ENCODE results near the gene CYTH4.
A peak's percentile ranks its signal among the peaks of the same experiment; 100 is the strongest.
"Not testable (repeated sequence)": the region's sequence is repeated elsewhere in the genome, so short reads cannot be mapped to it uniquely, and the experiment has no call there.

CYTH4 gene, protein sequence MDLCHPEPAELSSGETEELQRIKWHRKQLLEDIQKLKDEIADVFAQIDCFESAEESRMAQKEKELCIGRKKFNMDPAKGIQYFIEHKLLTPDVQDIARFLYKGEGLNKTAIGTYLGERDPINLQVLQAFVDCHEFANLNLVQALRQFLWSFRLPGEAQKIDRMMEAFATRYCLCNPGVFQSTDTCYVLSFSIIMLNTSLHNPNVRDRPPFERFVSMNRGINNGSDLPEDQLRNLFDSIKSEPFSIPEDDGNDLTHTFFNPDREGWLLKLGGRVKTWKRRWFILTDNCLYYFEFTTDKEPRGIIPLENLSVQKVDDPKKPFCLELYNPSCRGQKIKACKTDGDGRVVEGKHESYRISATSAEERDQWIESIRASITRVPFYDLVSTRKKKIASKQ

DNA sequence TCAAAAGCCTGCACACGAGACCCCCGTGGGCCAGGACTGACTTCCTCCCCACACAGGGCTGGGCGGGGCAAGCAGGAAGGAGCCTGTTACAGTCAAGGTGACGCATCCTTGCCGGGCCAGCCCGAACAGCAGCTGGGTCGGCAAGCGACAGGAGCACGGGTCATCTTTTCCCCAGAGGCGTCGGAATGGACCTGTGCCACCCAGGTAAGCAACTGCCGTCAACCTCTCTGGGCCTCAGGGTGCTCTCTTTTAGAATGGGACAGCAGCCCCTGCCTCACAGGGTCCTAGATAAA, at the start of gene CYTH4:
Gene CYTH4 (plus strand): TSS at position 124 of the 293 bp plus-strand sequence. CDS start 62 bp downstream, at position 186.
- Mint-ChIP-seq H3K9me3 (no peaks in the 10 kb centered on the region), H3K4me1 (ENCODE audit: low read depth) (peaks cover 59% of the 10 kb centered on the region), H3K27ac (peak within 1 kb of the TSS; percentile 98), H3K4me3 (peak within 1 kb of the TSS; percentile 97), H3K36me3 (ENCODE audit: low read depth) (peaks cover 36% of the 10 kb centered on the region), H3K27me3 (ENCODE audit: low read depth) (no peaks in the 10 kb centered on the region)
- peak; percentile 76 for DNase-seq (ENCODE audit: low spot score)

GRCh38 chr22:37233371-37233750, 48.9 kb upstream of the CYTH4 start:
- not testable (repeated sequence) for DNase-seq (ENCODE audit: low spot score)
- H3K27ac Mint-ChIP-seq: peak overlapping the region; percentile 83

GRCh38 chr22:37233751-37234631, 48.3 kb upstream of the CYTH4 start:
- Mint-ChIP-seq H3K9me3 (no peaks in the 10 kb centered on the region), H3K4me1 (ENCODE audit: low read depth) (peaks cover 91% of the 10 kb centered on the region), H3K36me3 (ENCODE audit: low read depth) (peaks cover 94% of the 10 kb centered on the region), H3K27ac (peak overlapping the region; percentile 93), H3K4me3 (peak overlapping the region; percentile 99), H3K27me3 (ENCODE audit: low read depth) (no peaks in the 10 kb centered on the region)
- DNase-seq (ENCODE audit: low spot score): no peak

More at GRCh38 chr22:37233371-37233750, 48.9 kb upstream of the CYTH4 start:
- not testable (repeated sequence) for H3K27me3 Mint-ChIP-seq (ENCODE audit: low read depth); H3K9me3 Mint-ChIP-seq
- Mint-ChIP-seq H3K36me3 (ENCODE audit: low read depth) (peaks cover 95% of the 10 kb centered on the region), H3K4me1 (ENCODE audit: low read depth) (peaks cover 91% of the 10 kb centered on the region), H3K4me3 (peak overlapping the region; percentile 99)

DNA sequence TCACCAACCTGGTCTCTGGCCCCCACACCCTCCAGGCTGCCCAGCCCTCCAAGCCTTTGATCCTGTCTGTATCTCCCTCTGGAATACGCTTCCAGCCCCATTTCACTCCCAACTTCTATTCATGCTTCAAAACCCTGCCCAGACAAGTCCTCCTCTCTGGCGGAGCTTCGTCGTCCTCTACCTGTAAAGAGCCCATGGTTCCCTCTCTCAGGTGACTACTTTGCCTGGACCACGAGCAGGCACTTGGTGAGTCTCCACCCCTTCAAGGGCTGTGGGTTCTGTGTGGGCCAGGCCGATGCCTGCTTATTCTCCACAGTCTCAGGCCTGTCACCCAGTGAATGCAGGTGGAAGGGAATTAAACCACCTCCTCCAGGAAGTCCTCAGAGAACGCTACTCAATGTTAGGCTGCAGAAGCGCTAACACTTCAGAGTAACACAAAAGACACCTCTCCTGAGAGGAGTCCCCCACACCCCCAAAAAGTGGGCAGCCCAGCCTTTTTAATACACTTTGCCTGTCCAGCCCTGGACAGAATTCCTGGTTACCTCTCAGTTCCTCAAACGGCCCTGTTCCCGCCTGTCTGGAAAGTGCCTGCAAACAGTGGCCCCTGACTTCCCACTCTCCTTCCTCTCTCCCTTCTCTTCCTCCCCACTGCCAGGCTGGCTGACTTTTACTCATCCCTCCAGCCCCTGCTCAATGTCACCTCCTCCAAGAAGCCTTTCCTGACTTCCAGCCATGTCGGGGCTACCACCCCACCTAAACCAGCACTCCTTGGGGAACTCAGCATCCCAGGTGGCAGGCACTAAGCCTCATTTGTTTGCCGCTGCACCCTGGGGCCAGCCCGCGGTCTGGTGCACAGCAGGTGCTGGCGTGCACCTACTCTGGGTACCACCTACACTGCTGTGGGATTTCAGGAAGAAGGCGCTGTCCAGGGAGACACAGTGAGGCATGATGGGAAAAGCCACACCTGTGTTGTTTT, 47.3 kb upstream of the CYTH4 start:
- DNase-seq (ENCODE audit: low spot score): no peak
- Mint-ChIP-seq H3K4me1 (ENCODE audit: low read depth) (peaks cover 88% of the 10 kb centered on the region), H3K4me3 (peak overlapping the region; percentile 99), H3K27me3 (ENCODE audit: low read depth) (no peaks in the 10 kb centered on the region), H3K27ac (peak overlapping the region; percentile 93), H3K9me3 (no peaks in the 10 kb centered on the region), H3K36me3 (ENCODE audit: low read depth) (peaks cover 94% of the 10 kb centered on the region)

- peak overlapping the region; percentile 99 for H3K4me3 Mint-ChIP-seq
- peak overlapping the region; percentile 93 for H3K27ac Mint-ChIP-seq
- peaks cover 88% of the 10 kb centered on the region for H3K4me1 Mint-ChIP-seq (ENCODE audit: low read depth)
- H3K9me3 Mint-ChIP-seq: no peaks in the 10 kb centered on the region
- peaks cover 96% of the 10 kb centered on the region for H3K36me3 Mint-ChIP-seq (ENCODE audit: low read depth)
- H3K27me3 Mint-ChIP-seq (ENCODE audit: low read depth): no peaks in the 10 kb centered on the region
- DNase-seq (ENCODE audit: low spot score): no peak
These were observed 46.3 kb upstream of the CYTH4 start for GRCh38 chr22:37235897-37236607.

DNA sequence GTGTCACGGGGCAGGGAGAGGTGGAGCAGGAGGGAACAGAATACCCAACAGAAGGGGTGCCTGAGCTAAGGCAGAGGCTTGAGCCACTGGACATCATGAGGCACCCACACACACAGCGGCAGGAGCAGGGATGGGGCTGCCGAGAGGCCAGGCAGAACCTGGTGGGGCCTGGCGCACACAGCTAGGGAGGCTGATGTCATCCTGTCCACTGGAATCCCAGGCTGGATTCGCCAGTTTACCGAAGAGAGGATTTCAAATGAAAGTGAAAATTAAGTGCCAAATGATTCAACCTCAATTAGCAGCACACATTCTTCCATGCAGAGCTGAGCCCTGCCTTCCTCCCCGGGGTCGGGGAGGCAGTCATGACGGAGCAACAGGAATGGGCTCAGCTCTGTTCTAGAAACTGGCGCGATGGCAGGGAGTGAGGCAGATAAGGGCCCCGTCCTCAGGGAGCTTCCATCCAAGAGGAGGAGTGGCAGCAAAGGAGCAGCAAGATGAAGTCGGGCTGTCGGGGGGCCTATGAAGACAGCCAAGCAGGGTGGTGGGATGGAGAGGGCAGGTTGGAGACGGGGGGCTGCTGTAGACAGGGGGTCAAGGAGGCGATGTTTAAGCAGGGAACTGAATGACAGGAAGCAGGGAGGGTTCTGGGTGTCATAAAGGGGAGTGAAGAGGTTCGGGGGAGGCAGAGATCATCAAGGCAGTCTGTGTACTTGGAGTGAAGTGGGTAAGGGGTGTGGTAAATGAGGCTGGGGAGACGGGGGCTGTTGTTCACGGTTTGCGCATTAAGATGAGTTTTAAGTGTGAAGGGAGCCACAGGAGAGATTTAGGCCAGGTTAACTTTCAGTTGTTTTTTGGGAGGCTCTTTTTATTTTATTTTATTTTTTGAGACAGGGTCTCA, 44.7 kb upstream of the CYTH4 start:
- peak overlapping the region; percentile 99 for H3K4me3 Mint-ChIP-seq
- peak overlapping the region; percentile 93 for H3K27ac Mint-ChIP-seq
- no peak for DNase-seq (ENCODE audit: low spot score)
- no peaks in the 10 kb centered on the region for H3K9me3 Mint-ChIP-seq
- H3K4me1 Mint-ChIP-seq (ENCODE audit: low read depth): peaks cover 82% of the 10 kb centered on the region
- peaks cover 96% of the 10 kb centered on the region for H3K36me3 Mint-ChIP-seq (ENCODE audit: low read depth)
- H3K27me3 Mint-ChIP-seq (ENCODE audit: low read depth): no peaks in the 10 kb centered on the region

DNA sequence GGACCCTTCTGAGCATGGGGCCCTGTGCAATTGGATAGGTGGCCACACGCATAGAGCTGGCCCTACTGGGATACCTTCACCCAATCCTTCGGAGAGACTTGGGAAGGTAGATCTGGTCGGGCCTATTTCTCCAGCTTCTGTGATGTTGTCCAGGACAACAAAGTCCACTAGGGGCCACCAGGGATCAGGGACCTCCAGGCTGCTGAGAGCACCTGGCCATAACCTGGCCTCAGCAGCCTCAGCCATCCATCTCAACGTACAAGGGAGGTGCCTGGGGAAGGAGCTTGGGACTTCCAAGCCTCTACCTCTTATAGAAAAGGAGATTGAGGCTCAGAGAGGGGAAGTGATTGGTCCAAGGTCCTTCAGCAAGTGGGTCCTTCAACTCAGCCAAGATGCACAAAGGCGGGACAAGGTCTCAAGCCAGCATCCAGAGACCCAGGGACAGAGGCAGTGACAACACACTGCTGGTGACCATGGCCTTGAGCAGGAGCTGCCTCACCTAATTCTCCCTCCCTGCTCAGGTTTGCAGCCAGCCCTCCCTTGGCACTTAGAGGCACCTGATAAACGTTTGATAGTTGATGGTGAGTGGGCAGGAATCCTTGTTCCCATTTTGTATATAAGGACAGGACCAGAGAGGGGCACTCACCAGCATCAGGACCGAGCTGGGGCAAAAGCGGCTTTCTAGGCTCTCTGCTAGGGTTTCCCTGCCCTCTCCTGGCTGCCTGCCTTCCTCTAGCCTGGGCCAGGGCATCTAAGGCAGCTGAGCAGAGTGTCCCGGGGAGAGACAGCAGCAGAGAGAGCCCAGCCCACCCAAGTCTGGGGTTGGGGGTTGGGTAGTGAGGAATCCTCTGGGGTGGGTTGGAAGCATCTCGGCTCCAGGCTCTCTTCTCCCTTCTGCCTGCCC, 42.7 kb upstream of the CYTH4 start:
- peak overlapping the region; percentile 93 for H3K27ac Mint-ChIP-seq
- no peaks in the 10 kb centered on the region for H3K9me3 Mint-ChIP-seq
- H3K36me3 Mint-ChIP-seq (ENCODE audit: low read depth): peaks cover 88% of the 10 kb centered on the region
- H3K4me1 Mint-ChIP-seq (ENCODE audit: low read depth): peaks cover 69% of the 10 kb centered on the region
- H3K27me3 Mint-ChIP-seq (ENCODE audit: low read depth): no peaks in the 10 kb centered on the region
- peak overlapping the region; percentile 99 for H3K4me3 Mint-ChIP-seq
- no peak for DNase-seq (ENCODE audit: low spot score)

DNA sequence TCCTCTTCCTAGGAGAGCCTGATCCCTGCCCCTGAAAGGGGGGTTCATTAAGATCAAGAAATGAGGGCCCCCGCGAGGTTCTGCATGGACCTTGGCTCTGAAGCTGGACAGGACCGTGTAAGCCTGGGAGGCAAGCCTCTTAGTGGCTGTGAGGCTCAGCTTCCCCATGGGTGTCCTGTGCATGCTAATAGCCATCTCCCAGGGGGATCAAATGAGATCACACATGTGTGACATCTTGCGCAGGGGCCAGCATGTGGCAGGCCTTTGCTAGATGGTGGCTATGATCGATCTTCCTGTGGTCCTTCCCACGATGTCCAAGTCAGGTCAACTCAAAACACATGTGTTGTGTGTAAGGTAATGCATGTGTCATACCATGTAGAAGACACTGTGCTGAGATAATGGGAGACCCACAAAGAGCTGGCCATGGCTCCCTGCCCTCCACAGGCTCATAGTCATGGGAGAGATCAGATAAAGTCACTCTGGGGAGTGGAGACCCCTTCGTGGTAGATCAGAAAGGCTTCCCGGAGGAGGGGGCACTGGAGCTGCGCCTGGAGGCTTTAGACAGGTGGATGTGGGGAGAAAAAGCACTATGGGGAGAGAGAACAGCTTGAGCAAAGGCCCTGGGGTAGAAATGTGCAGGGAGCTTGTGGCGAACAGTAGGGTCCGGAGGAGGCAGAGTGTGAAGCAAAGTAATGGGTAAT, 41.9 kb upstream of the CYTH4 start:
- no peaks in the 10 kb centered on the region for H3K27me3 Mint-ChIP-seq (ENCODE audit: low read depth)
- no peak for DNase-seq (ENCODE audit: low spot score)

GRCh38 chr22:37240941-37241320, 41.4 kb upstream of the CYTH4 start:
- H3K9me3 Mint-ChIP-seq: no peaks in the 10 kb centered on the region
- DNase-seq (ENCODE audit: low spot score): no peak
- no peaks in the 10 kb centered on the region for H3K27me3 Mint-ChIP-seq (ENCODE audit: low read depth)
- peaks cover 74% of the 10 kb centered on the region for H3K36me3 Mint-ChIP-seq (ENCODE audit: low read depth)
- peak overlapping the region; percentile 93 for H3K27ac Mint-ChIP-seq
- H3K4me3 Mint-ChIP-seq: peak overlapping the region; percentile 99
- H3K4me1 Mint-ChIP-seq (ENCODE audit: low read depth): peaks cover 64% of the 10 kb centered on the region

More for the DNA sequence above, 41.9 kb upstream of the CYTH4 start:
- Mint-ChIP-seq H3K27ac (peak overlapping the region; percentile 93), H3K36me3 (ENCODE audit: low read depth) (peaks cover 79% of the 10 kb centered on the region), H3K4me3 (peak overlapping the region; percentile 99), H3K9me3 (no peaks in the 10 kb centered on the region), H3K4me1 (ENCODE audit: low read depth) (peaks cover 68% of the 10 kb centered on the region)

DNA sequence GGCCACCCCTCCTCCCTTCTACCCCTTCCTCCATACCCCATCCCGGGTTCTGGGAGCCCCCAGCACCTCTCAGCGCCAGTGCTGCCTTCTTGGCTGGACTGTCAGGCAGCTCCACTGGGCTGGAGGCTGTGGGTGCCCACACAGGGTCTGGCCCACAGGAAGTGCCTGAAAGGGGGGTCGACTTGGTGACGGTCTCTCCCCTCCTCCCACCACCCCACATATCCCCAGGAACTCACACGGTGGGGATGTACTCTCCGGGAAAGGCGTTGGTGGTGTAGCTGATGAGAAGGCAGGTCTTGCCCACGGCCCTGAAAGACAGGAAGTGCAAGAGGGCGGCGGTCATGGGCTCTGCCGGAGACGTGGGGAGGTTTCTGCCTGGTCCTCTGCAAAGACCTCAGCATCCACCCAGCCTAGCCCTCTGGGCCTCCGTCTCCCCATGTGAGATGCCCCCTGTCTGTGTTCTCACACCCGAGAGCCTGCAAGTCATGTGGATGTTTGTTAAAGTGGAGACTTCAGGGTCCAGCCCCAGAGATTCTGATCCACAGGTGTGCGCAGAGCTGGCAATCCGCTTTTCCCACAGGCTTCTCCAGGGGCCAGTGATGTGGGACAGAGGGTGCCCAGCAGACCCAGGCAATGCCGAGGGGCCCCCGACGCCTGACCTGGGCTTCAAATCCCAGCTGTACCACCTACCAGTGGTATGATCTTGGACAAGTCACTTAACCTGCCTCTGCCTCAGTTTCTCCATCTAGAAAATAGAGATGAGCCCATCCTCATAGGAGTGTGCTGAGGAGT, 40.8 kb upstream of the CYTH4 start:
- Mint-ChIP-seq H3K27me3 (ENCODE audit: low read depth) (no peaks in the 10 kb centered on the region), H3K4me1 (ENCODE audit: low read depth) (peaks cover 58% of the 10 kb centered on the region), H3K4me3 (peak overlapping the region; percentile 99), H3K27ac (peak overlapping the region; percentile 93), H3K9me3 (no peaks in the 10 kb centered on the region), H3K36me3 (ENCODE audit: low read depth) (peaks cover 68% of the 10 kb centered on the region)
- peak; percentile 68 for DNase-seq (ENCODE audit: low spot score)
